ENCODE results near the gene UMPS. TPM values are rescaled to one million over a fixed set of nuclear protein-coding genes. Genes with fewer than 3 reads are reported as not detected.

UMPS gene
- total RNA-seq (2012; rRNA removed) (26.7 and 40.5 TPM in 2 replicates), polyA plus RNA-seq (2012; rRNA removed) (18.7 and 21.5 TPM in 2 replicates), Bru-seq, nascent RNA (percentile 65 among the genes with signal in this experiment), BruChase-seq, experiment 1, labeled RNA remaining after a 6-hour chase (percentile 69 among the genes with signal in this experiment), BruChase-seq, experiment 2, labeled RNA remaining after a 2-hour chase (percentile 69 among the genes with signal in this experiment)
- 6.1 and 18.4 TPM in 2 replicates for polyA plus RNA-seq (2012; cell fraction: cytosol; rRNA removed)
- polyA plus RNA-seq (2012; cell fraction: nucleus; rRNA removed; ENCODE audit: low replicate concordance): 4.2 and 14.1 TPM in 2 replicates
- long read RNA-seq, full-length matches to known transcripts: 21 of 24 reads
- long read RNA-seq, partial matches to known transcripts: 0 of 24 reads
- long read RNA-seq, other reads (novel, unspliced or antisense): 3 of 24 reads

- Histone ChIP-seq H3K23ac (ENCODE audit: low read depth, low read length) (peak within 1 kb of the TSS; percentile 88), H3K4me3 (ENCODE audit: insufficient read depth, low read depth, low read length) (peak within 1 kb of the TSS; percentile 72), H3K9ac (ENCODE audit: low read depth, low read length) (peak within 1 kb of the TSS; percentile 91), H3K4me1 (ENCODE audit: control insufficient read depth, insufficient read depth, low read length) (no peaks in the 10 kb centered on the region), H3K9me3 (ENCODE audit: control insufficient read depth, insufficient read depth, low read length) (no peaks in the 10 kb centered on the region), H2BK5ac (ENCODE audit: low read depth, low read length, poor library complexity, severe bottlenecking) (peak within 1 kb of the TSS; percentile 58), H3K4ac (ENCODE audit: low read depth, low read length) (peak within 1 kb of the TSS; percentile 87), H4K8ac (ENCODE audit: low read depth in 2 of 2, low read length in 2 of 2) (peak within 1 kb of the TSS; percentile 98 to 100), H2AK5ac (ENCODE audit: low read depth, low read length) (peak within 1 kb of the TSS; percentile 90), H4K5ac (ENCODE audit: low read depth, low read length) (peak within 1 kb of the TSS; percentile 91), H3K27ac (ENCODE audit: insufficient read depth, low read length) (peak within 1 kb of the TSS; percentile 67), H4K20me1 (ENCODE audit: insufficient read depth, low read length) (no peaks in the 10 kb centered on the region; the same call in 1 of the 2 replicates), H3K9me1 (ENCODE audit: insufficient read depth, low read length) (peaks cover 3% of the 10 kb centered on the region; the same call in 1 of the 2 replicates), H2BK120ac (ENCODE audit: low read depth, low read length) (peak within 1 kb of the TSS; percentile 57), H3K4me2 (ENCODE audit: low read depth, low read length) (peak within 1 kb of the TSS; percentile 71), H3K14ac (replicated peaks; ENCODE audit: low read depth, low read length) (peak within 1 kb of the TSS; percentile 94), H3K79me1 (ENCODE audit: low read depth in 1 of 2, low read length in 2 of 2) (peaks cover 22 to 37% of the 10 kb centered on the region in 2 experiments), H3K18ac (ENCODE audit: low read depth, low read length) (peak within 1 kb of the TSS; percentile 55), H2AFZ (replicated peaks; ENCODE audit: low read length, poor library complexity) (peak within 1 kb of the TSS; percentile 96), H2BK15ac (ENCODE audit: low read depth, low read length) (0 out of 3 replicates have a peak within 1 kb of the TSS, but pooled peaks have one; percentile 49), H4K91ac (ENCODE audit: insufficient read depth, low read depth, low read length) (peak within 1 kb of the TSS; percentile 97), H2AK9ac (replicated peaks; ENCODE audit: low read depth, low read length, poor library complexity) (peak within 1 kb of the TSS; percentile 98), H3K36me3 (ENCODE audit: control insufficient read depth, insufficient read depth, low read length) (no peaks in the 10 kb centered on the region; the same call in 1 of the 2 replicates), H3K56ac (ENCODE audit: extremely low read depth, insufficient read depth, low read length) (peak within 1 kb of the TSS; percentile 72), H2BK20ac (ENCODE audit: low read depth, low read length) (no peak within 1 kb of the TSS), H3K27me3 (ENCODE audit: control insufficient read depth, insufficient read depth, low read length) (peaks cover 4% of the 10 kb centered on the region; the same call in 1 of the 2 replicates)
- no TSS peak for BruUV-seq (replicated peaks)
- ChIA-PET CTCF (no interaction called here), POLR2A (ENCODE audit: unreplicated experiment) (no interaction called here)
- peak; percentile 98 for ATAC-seq (ENCODE audit: low read depth)
- peak; percentile 73 for DNase-seq
- TF ChIP-seq MXI1 (IDR thresholded peaks at IDR 0.05; ENCODE audit: borderline replicate concordance, low read depth, low read length) (peak; percentile 72), POLR2A (IDR thresholded peaks at IDR 0.05; ENCODE audit: low read depth, low read length) (peak; percentile 64; the same call in 1 of the 2 replicates), MAZ (IDR thresholded peaks at IDR 0.05; ENCODE audit: borderline replicate concordance, low read depth, low read length) (peak; percentile 36; the same call in 1 of the 2 replicates), USF2 (IDR thresholded peaks at IDR 0.05; ENCODE audit: low read depth, low read length) (no peak), BHLHE40 (IDR thresholded peaks at IDR 0.05; ENCODE audit: low read depth, low read length) (0 out of 2 replicates have a peak, but pooled peaks have one; percentile 20), CEBPB (IDR thresholded peaks at IDR 0.05; ENCODE audit: low read depth, low read length) (0 out of 2 replicates have a peak, but pooled peaks have one; percentile 6), SMC3 (IDR thresholded peaks at IDR 0.05; ENCODE audit: low read depth, low read length) (no peak), ELK1 (IDR thresholded peaks at IDR 0.05; ENCODE audit: borderline replicate concordance, low read depth, low read length) (no peak), FOS (IDR thresholded peaks at IDR 0.05; ENCODE audit: low read depth, low read length) (peak; percentile 38; the same call in 1 of the 2 replicates)
- in situ Hi-C loops (cut with MboI; ENCODE audit: low sequenced_read_pairs): loop anchor here (25.0 kb wide), 1 partner anchor 832 kb away; no protein-coding TSS in a partner anchor
- dilution Hi-C loops (cut with HindIII; ENCODE audit: low sequenced_read_pairs, unreplicated experiment): no loop called here
- 0% methylated on average over 18 of the region's 44 CpGs; no CpG with 5 or more reads in 1 of the 2 experiments for WGBS, 2 experiments (ENCODE audit: extremely low coverage in 2 of 2, insufficient read length in 1 of 2)
- intact Hi-C loops (cut with micrococcal nuclease): loop anchor here (2.0 kb wide), 1 partner anchor 42 kb away; no protein-coding TSS in a partner anchor
These were observed at the start of gene UMPS for GRCh38 chr3:124730129-124730940. TSS of gene UMPS (plus strand) at chr3:124730452. CDS start at chr3:124730472, 20 bp downstream.
